22Rv1 (cell line): ENCODE measurements around the gene RNU6-9.

Experiments used
- CTCF ChIP-seq: fragments of 450-650 bp; IDR thresholded peaks from 2 replicates; pipeline ENCODE4 v1.5.1; 2017; ENCODE audit warnings: mild to moderate bottlenecking
- ZFX ChIP-seq: fragments of 450-650 bp; IDR thresholded peaks from 2 replicates; pipeline ENCODE4 v1.6.1; 2017; ENCODE audit warnings: antibody characterized with exemption, borderline replicate concordance

DNA sequence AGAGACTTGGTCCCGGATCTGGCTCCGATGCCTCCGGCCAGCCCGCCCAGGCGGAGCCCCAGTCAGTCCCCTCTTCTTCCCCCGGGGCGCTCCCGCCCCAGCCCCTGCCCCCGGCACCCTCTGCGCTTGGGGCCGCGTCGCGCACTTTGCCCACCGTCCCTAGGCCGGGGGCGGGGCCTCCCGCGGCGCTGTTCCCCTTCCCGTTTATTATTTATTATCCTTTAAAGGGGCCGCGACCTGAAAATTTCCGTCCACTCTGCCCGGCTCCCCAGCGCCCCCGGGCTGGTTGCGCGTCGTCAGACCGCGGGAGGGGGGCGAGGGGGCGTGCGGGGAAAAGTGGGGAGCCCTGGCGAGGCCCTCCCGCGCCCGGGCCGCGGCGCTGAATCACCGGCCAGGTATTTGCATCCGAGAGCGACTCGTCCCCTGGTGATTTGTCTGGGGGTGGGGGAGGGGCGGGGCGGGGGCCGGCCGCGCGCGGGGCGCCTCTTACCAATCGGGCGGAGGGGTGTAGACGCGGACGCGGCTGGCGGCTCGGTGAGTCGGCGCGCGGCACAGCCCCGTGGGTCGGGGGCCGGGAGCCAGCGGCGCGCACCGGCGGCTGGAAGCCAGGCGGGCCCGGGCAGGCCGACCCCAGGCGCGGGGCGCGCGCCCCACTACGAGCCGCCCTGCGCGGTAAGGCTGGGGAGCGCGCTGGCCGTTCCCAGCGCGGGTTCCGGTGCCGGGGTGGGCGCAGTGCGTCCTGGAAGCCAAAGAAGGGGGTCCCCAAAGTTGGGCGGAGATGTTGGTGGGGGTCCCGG, 32.4 kb downstream of the RNU6-9 start, which contains the start of gene ARID3A:
- TF ChIP-seq CTCF (no peak), ZFX (no peak)
